NCI-H345 treated with DMSO at 0.1 percent for 48 hours (cell line): ENCODE data around the gene MAN1C1.
"Not testable (repeated sequence)": the region's sequence is repeated elsewhere in the genome, so short reads cannot be mapped to it uniquely, and the experiment has no call there.

Experiments
- DNase-seq: peaks from one replicate; lab custom pipeline; 2025; ENCODE audit not compliant: unreplicated experiment; lab: John Stamatoyannopoulos, UW

The MAN1C1 gene

DNA sequence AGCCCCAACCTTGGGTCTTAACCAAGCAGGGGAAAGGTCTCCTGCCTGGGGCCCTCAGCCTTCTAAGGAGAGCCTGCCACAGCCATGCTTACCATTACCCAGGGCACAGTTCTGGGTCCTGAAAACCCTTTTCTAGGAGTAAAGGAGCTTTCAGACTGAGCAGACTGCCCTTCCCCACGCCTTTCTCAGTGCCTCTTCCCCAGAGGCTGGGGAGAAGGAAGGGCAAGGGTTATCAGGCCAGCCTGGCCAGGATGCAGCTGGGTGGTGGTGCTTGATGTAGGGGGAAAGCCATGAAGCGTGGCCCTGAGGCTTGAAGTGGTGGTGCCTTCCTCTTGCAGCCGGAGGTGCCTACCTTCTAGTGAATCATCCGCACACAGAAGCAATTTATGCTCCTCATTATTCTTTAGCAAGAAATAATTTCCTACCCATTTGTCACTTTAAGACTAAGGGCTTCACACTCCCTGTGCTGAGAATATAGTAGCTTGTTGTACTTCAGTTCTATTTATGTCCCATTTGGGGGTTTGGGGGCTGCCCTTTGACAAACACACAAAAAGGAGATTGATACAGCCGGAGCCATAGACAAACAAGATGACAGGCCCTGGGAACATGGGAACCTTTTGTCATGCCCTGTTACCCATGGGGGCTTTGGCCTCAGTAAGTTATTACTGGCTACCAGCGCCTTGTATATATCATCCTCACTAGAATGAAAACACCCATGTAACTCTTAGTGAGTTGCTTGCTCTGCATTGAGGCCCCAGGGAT lies 40.7 kb downstream of the MAN1C1 start:
- DNase-seq, result no peak

DNA sequence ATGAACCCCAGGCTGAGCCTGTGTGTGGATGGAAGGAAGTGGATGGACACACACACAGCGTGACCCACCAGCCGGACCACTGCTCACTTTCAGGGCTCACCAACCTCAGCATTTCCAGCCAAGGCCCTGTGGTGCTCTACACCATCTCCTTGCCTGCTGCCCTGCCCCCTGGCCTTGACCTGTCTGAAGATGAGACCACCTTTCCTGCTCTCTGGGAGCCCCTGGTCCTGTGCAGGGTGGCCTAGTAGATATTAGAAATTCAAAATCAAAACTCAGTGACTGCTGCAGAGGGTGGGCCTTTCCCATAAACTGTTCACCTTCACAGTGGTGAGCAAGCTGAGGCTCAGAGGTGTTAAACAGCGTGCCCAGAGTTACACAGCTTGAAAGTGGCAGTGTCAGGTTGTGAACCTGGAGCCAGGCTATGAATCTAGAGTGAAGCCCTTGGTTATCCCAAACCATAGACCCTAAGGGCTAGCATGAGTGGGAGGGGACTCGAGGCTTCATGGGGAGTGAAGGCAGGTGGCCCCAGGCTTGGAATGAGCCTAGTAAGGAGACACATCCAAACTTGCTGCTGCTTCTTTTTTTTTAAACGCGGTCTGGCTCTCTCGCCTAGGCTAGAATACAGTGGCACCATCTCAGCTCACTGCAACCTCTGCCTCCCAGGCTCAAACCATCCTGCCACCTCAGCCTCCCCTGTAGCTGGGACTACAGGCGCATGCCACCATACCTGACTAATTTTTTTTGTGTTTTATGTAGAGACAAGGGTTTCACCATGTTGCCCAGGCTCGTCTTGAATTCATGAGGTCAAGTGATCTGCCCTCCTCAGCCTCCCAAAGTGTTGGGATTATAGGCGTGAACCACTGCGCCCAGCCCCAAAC lies 41.5 kb downstream of the MAN1C1 start:
- no peak for DNase-seq

DNA sequence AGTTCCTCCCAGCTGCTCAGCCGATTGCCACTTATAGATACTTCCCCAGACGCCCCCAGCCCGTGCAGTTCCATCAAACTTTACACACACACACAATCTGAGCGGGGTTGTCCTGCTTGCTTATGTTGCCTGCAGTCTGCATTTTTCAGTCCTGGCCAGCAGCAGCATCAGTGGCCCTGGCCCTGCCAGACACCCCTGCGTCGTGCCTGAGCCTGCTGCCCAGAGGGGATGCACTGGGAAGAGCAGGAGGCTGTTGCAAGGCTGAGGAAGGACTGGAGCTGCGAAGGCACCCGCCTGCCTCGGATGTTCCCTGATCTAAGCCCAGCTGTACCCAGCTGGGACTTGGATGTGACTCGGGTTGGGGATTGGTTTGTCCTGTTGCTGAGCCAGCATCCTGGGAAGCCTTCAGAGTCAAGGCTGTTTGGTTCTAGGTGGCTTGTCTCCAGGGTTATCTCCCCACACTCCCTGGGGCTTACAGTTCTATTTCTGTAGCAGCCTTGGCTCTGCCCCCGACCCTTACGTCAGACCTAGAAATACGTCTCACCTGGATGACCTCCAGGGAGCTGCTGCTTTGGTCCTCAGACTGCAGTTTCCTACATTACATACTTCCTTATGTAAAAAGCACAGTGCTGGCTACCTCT lies 42.3 kb downstream of the MAN1C1 start:
- DNase-seq, result no peak

DNA sequence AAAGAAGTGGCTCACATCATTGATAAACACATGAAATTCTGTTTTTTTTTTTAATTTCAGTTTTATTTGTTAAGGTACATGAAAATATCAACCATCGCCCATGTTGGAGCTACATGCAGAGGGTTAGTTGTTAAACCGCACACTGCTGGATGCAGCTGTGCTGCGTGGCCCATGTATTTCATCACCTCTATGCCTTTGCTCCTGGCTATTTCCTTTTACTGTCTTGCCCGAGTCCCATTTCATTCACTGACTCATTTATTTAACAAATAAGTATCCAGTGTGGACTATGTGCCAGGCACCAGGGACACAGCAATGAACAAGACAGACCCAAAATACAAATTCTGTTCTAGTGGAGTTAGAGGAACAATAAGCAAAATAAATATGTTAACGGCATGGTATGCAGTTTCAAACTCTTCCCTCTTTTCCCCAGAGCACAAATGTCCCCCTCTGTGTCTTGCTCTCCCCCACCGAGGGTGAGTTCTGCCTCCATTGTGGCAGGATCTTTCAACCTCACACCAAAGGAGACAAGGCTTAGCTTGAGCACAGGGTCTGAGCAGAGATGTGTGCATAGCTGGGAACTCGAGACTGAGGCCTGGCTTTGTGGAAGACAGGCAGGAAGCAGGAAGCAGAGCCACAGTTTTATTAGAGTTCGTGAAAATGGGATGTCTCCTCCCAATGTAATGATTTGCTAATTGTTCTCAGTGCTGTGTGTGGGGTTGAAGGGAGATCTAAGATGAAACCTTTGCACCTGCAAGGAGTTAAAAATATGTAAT lies 44.6 kb downstream of the MAN1C1 start:
- DNase-seq, result no peak

DNA sequence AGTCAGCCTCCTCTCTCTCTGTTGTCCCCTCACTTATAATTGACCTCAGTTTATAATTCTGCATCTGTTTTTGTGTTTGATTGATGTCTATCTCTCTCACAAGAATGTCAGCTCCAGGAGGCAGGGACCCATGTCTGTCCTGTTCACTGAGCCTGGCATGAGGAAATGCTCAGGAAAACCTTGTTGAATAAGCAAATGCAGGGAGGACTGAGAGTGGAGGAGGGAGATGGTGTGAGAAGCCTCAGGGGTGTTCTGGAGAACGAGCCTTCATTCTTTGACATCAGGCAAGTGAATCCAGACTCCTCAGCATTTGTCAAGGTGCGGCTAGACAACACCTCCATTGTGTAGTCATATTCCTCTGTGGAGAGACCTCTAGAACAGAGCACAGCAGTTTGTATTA lies 45.5 kb downstream of the MAN1C1 start:
- no peak for DNase-seq

DNA sequence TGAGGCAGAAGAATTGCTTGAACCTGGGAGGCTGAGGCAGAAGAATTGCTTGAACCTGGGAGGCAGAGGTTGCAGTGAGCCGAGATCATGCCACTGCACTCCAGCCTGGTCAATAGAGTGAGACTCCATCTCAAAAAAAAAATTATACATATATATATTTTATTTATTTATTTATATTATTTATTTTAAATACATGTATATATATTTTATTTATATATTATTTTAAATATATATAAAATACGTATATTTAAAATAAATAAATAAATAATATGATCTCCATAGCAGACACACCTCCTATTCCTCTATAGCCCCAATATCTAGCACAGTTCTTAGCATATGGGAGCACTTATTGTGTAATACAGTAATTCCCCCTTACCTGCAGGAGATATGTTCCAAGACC lies 46.4 kb downstream of the MAN1C1 start:
- not testable (repeated sequence) for DNase-seq

DNA sequence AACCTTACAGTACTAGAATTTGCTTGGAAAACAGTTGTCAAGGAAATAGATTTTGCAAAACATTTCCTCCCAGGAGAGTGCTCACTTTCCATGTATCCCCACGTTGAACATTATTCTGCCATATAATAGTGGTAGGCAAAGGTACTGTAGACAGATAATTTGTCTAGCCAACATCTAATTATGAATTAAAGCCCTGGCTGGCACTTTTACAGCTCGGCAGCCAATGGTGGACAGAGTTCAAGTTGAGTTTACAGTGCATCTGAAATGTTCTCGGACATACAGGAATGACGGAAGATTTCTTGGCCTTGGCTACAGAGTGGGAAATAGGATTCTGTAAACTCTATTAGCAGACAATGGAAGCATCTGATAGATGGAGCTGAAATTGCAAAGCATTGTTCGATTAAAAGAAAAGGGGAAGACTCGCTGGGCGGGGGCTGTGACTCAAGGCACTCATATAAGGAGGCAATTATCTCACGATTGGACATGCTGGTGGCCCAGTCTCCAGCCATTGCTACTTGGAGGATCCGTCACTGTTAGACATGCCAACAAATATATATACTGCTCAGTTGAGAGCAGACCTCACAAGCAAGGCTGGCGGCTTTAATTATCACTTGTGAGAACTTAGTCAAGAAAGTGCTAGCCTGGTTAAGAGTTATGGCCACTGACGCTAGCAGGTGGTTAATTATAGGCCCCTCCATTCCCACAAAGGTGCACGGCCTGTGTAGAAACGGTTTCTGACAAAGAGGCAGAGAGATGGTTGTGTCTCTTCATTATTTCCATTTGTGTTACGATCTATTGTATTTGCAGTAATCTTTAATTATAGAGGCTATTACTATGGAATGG lies 48.0 kb downstream of the MAN1C1 start:
- DNase-seq, result no peak

DNA sequence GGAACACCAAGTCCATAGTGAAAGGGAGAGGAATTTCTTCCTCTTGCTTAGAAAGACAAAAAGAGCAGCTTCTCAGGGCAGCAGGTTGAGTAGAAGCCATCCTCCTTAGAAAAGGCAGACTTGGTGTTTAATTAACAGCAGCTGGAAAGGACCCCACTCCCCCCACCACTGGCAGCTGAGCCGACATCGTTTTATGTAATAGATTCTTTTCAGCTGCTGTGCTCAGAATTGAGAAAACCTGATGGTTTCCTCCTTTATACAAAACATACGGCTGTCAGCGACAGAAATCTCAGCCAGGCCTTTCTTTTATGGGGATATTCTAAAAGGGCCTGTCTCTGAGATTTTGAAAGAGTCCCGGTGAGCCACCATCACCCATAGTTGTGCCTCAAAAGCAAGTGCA lies 49.9 kb downstream of the MAN1C1 start:
- DNase-seq, result no peak

DNA sequence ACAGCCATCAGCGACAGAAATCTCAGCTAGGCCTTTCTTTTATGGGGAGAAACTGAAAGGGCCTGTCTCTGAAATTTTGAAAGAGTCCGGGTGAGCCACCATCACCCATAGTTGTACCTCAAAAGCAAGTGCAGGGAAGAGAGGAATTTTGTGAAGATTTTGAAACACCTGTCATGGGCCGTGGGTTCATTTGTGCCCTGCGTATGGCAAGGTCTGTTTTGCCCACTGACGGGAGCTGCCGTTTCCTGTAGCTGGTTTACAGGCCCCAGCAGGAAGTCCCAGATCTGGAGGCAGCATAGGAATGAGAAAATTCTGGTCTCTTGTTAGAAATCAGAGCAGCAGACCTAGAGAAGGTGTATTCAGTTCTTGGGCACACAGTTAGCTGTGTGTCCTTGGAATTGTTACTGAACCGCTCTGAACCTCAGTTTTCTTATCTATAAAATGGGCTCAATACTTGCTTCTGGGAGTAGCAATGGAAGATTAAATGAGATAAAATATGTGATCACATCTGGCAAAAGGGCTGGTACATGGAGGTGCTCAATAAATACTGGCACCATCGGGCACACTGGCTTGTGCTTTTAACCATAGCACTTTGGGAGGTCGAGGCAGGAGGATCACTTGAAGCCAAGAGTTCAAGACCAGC lies 52.5 kb downstream of the MAN1C1 start:
- no peak for DNase-seq

DNA sequence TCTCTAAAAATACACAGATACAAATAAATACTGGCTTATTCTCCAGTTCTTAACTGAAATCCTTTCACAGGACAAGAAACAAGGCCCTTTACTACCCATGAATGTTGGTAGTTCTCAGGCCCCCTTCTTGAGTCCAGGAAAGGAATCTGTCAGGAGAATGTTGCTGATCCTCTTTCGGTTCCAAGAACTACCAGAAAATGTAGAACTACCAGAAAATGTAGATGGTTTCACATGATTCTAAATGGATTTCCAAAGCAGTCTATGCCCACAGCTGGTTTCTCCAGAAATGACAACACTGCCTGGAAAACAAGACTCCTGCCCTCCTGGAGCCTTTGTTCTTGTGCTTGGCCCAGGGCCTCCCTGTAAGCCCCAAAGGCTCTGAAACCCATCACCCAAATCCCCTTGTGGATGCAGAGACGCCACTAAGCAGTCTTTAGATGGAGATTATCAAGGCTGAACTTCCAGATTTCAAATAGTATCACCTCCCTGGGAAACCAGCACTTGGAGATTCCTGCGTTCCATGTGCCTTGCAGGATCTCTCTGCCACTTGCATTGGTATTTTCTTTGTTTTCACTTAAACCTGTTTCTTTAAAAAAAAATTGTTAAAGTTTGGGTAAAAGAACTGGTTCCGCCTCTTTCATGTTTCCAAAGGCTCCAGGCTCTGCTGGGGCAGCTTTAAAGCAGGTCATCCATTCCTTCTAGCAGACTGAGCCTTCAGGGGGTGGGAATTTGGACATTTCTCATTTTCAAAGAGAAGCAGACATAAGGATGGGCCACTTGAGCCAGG lies 53.4 kb downstream of the MAN1C1 start:
- no peak for DNase-seq

DNA sequence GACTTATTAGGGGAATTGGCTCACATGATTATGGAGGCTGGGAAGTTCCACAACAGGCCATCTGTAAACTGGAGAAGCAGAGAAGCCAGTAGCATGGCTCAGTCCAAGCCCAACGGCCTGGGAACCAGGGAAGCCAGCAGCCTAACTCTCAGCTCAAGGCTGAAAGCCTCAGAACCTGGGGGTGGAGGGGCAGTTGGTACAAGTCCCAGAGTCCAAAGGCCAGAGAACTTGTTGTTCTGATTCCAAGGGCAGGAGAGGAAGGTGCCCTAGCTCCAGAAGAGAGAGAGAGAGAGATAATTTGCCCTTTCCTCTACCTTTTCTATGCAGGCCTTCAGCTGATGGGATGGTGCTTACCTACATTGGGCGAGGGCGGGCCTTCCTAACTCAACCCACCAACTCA lies 55.3 kb downstream of the MAN1C1 start:
- DNase-seq, result no peak

DNA sequence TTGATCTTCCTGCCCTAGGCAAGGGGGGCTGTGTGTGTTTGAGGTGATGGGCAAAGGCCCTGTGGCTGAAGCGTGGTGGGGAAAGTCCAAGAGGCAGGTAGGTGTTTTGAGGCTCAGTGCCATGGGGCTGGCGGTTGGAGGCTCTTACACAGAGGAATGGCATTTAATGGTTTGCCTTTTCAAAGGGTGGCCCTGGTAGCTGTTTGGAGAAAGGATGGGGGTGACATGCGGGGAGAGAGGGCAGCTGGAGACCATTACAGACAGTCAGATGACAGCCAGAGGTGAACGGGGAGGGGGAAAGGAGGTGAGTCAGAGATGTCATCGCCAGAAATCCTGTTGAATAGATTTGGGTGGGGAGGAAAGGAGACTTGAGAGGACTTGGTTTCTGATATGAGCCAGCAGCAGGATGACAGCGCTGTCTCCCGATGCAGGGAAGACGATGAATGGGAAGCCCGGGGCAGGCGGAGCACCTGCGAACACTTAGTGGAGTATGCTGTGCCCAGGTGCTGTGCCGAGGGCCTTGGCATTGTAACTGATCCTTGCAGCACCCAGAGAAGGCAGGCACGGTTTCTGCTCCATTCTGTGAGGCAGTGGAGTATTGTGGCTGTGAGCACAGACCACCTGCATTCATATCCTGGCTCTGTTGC lies 56.3 kb downstream of the MAN1C1 start:
- no peak for DNase-seq

DNA sequence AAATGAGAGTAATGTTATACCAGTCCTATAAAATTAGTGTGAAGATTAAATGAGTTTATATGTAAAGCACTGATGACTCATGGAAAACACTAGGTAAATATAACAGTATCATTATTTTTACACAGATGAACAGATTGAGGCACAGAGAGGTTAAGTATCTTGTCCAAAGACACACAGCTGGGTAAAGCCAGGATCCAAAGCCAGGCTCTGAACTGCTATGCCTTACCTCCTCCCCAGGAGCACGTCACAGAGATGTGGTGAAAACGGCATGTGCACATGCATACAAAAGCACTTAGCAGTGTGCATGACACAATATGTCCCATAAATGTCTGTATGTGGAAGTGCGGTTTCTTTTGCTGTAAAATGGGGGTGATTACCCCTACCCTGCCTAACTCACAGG lies 56.9 kb downstream of the MAN1C1 start:
- no peak for DNase-seq

DNA sequence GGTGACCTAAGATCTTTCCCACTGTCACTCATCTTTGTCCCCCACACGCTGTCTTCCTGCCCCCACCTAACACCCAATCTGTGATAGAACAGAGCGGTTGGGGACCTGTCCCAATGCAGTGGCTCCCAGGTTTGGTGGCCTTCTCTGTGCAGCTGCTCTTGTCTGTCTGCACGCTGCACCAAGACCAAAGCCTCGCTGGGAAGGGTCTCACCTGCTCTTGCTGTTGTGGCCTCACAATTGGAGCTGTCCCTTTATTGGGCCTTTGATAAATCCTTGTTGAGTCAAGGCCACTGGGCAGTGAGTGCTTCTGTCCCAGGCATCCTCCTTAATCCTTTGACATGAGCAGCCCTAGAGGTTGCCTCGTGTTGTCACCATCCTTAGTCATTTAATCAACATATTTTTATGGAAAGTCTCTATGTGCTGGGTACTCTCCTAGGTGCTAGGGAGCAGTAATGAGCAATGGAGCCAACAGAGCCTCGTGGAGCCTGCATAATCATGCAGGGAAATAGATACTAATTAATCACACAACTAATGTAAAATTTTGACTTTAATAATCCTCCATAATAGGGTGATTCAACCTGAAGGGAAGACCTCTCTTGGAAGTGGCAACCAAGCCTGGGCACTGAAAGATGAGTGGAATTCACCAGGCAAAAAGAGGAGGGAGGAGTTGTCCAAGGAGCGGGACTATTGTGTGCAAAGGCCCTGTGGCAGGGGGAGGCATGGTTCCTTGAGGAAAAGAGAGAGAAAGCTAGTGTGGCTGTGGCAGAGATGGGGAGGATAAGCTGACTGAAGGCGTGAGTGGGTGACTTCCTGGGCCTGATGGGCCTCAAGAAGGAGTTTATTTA lies 57.6 kb downstream of the MAN1C1 start:
- DNase-seq, result no peak

DNA sequence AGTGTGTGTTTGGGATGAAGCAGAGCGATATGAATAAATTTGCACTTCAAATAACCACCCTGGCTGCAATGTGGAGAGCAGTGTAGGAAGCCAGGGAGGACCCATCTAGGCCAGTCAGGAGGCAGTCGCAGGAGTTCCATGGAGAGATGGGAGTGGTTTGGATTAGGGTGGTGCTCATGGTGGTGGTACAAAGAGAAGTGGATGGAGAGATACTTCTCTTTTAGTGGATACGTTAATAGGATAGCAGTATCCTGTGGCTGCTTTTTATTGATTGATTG lies 58.2 kb downstream of the MAN1C1 start:
- no peak for DNase-seq

DNA sequence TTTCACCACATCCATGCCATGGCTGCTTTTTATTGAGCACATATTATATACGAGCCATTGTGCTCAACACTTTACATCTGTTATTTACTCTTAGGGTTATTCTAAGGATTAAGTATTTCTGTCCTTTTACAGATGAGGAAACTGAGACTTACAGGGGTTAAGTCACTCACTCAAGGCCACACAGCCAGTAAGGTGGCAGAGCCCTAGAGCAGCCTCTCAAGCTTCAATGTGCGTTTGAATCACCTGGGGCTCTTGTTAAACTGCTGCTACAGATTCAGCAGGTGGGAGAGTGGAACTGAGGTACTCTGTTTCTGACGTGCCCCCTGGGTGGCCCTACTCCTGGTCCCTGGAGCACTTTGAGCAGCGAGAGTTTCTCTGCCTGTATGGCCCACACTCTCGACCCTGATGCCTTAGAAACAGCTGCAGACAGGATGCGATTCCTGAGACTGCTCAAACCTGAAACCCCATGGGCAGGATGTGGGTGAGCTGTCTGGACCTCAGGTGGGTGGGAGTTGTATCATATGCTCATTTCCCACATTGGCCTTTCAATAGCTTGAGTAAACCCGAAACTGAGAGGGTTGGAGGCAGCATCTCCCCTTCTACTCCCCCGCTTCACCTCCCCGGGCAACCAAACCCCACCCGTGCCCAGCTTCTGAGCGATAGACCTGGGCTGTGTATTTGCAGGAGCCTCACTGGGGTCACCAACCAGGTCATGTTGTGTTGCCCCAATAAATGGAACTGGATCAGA lies 59.3 kb downstream of the MAN1C1 start:
- no peak for DNase-seq

DNA sequence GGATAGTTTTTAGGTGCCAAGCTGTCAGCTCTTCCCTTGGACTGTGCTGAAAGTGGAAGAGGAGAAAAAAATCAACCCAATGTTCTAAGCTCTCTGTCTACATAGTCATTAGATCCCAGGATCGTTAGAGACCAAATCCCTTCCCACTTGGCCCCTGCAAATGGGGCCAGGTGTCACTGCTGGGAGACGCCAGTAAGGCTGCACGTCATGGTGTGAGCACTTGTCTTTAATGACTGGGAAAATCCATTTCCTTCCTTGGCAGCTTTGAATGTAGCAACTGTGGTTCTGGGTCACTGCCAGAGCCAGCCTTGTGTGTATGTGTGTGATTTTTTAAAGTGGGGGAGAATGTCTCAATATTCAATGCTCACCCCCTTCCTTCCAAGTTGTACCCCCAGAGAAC lies 59.9 kb downstream of the MAN1C1 start:
- DNase-seq, result no peak
